RWPE2 (cell line): ENCODE measurements around the gene CCDC57.

Source experiments
- ATAC-seq: fragments of 200-7000 bp; cut with Tn5 transposase; 3 replicates; pipeline ENCODE4 v1.9.1; 2021; ENCODE audit warnings: low read depth
- DNase-seq: peaks from one replicate; pipeline ENCODE4 v3.0.0-alpha.2; 2020; ENCODE audit warnings: low spot score
- H3K27ac ChIP-seq: fragments of 450-650 bp; 2 replicates; pipeline ENCODE4 v1.5.1; 2017; ENCODE audit warnings: mild to moderate bottlenecking; ENCODE audit not compliant: poor library complexity, severe bottlenecking
- H3K27me3 ChIP-seq: fragments of 250-450 bp; sonication (Bioruptor Pico); 2 replicates; pipeline ENCODE4 v1.5.1; 2021; ENCODE audit warnings: mild to moderate bottlenecking, moderate library complexity; ENCODE audit not compliant: insufficient read depth, poor library complexity, severe bottlenecking
- H3K36me3 ChIP-seq: fragments of 250-450 bp; sonication (Bioruptor Pico); 2 replicates; pipeline ENCODE4 v1.5.1; 2020; ENCODE audit warnings: low read depth, mild to moderate bottlenecking, moderate library complexity
- H3K4me1 ChIP-seq: fragments of 250-450 bp; sonication (Bioruptor Pico); 2 replicates; pipeline ENCODE4 v1.5.1; 2021; ENCODE audit warnings: mild to moderate bottlenecking, moderate library complexity; ENCODE audit not compliant: insufficient read depth, poor library complexity, severe bottlenecking
- H3K4me3 ChIP-seq: fragments of 250-450 bp; sonication (Bioruptor Pico); 2 replicates; pipeline ENCODE4 v1.5.1; 2021; ENCODE audit warnings: mild to moderate bottlenecking, moderate library complexity; ENCODE audit not compliant: severe bottlenecking
- H3K9me3 ChIP-seq: fragments of 250-450 bp; sonication (Bioruptor Pico); 2 replicates; pipeline ENCODE4 v1.5.1; 2021; ENCODE audit warnings: mild to moderate bottlenecking, moderate library complexity; ENCODE audit not compliant: severe bottlenecking
- TF ChIP-seq, protein P1 (sequence below): fragments of 450-650 bp; IDR thresholded peaks from one replicate; pipeline ENCODE4 v1.5.1; 2017; ENCODE audit warnings: mild to moderate bottlenecking, moderate library complexity; ENCODE audit not compliant: poor library complexity, severe bottlenecking

The CCDC57 gene

DNA sequence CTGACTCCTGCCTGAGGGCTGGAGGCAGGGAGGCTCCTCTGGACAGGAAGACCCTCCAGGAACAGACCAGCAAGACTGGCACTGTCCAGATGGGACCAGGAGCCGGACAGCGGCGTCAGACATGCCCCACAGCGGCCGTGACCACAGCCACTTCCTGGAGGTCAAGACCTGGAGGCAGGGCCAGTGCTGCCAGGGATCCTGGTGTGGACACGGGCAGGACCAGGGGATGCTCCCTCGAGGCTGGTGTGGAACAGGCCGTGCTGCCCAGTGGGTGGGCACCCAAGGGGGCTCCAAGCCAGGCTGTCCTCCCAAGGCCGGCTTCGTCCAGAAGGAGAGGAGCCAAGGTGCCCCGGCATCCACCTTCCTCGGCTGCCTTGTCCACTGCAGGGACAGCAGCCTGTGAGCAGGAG lies 4.5 kb upstream of the CCDC57 start:
- Histone ChIP-seq H3K27ac (peak overlapping the region; percentile 98), H3K27me3 (no peaks in the 10 kb centered on the region), H3K36me3 (no peaks in the 10 kb centered on the region), H3K9me3 (no peaks in the 10 kb centered on the region), H3K4me3 (no peak overlapping the region), H3K4me1 (peaks cover 28% of the 10 kb centered on the region)
- peak; percentile 70 for DNase-seq
- no peak for ATAC-seq
- TF ChIP-seq, protein P1, sequence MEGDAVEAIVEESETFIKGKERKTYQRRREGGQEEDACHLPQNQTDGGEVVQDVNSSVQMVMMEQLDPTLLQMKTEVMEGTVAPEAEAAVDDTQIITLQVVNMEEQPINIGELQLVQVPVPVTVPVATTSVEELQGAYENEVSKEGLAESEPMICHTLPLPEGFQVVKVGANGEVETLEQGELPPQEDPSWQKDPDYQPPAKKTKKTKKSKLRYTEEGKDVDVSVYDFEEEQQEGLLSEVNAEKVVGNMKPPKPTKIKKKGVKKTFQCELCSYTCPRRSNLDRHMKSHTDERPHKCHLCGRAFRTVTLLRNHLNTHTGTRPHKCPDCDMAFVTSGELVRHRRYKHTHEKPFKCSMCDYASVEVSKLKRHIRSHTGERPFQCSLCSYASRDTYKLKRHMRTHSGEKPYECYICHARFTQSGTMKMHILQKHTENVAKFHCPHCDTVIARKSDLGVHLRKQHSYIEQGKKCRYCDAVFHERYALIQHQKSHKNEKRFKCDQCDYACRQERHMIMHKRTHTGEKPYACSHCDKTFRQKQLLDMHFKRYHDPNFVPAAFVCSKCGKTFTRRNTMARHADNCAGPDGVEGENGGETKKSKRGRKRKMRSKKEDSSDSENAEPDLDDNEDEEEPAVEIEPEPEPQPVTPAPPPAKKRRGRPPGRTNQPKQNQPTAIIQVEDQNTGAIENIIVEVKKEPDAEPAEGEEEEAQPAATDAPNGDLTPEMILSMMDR, result no peak

DNA sequence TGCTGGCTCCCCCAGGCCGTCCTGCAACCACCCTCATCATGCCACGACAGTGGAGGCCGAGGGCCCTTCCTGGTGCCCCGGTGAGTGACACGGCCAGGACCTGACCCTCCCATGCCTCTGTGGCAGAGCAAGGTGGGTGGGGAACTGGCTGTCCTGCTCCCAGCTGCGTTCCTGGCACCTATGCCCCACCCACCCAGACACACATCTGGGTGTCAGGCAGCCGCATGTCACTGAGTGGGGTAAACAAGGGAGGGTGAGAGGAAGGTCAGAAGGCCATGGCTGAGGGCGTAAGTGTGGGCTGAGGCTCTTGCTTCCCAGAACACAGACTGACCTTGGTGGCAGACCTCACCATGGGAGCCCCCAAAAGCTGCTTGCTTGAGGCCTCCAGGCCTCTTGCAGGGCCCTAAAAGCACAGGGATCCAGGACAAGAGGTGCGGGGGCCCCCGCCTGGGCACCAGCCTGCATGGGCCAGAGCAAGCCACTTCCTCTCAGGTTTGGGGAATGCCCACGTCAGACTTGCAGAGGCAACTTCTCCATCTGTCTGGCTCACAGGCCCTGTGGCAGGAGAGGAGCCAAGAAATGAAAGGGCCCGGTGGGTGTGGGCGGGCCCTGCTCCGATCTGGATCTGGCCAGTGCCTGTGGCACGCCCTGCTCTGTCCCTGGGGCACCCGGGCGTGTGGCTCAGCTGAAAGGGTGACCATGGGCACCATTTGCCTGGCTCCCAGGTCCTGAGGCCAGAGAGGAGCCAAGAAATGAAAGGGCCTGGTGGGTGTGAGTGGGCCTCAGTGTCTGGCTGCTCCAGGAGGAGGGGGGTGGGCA lies 3.9 kb upstream of the CCDC57 start:
- TF ChIP-seq, protein P1, result peak; percentile 21
- DNase-seq (peak; percentile 88), ATAC-seq (peak; percentile 67)
- H3K4me1 ChIP-seq, result peaks cover 31% of the 10 kb centered on the region
- no peaks in the 10 kb centered on the region for H3K9me3 ChIP-seq
- no peaks in the 10 kb centered on the region for H3K27me3 ChIP-seq
- H3K36me3 ChIP-seq, result no peaks in the 10 kb centered on the region
- H3K4me3 ChIP-seq, result no peak overlapping the region
- peak overlapping the region; percentile 98 for H3K27ac ChIP-seq

DNA sequence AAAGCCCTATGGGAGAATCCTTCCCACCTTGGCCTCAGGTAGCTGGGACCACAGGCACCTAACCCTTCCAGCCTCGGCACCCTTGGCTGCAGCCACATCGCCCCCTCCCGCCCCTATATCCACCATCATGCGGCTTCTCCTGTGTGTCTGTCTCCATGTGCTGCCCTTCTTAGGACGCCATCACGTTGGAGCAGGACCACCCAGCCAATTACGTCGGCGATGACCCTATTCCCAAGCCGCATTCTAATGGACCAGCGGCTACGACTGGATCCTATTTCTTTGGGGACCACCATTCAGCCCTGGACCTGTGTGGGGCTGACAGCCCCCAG lies 3.3 kb upstream of the CCDC57 start:
- ATAC-seq, result no peak
- no peaks in the 10 kb centered on the region for H3K36me3 ChIP-seq
- H3K9me3 ChIP-seq, result no peaks in the 10 kb centered on the region
- no peak overlapping the region for H3K4me3 ChIP-seq
- H3K27me3 ChIP-seq, result no peaks in the 10 kb centered on the region
- H3K4me1 ChIP-seq, result peaks cover 32% of the 10 kb centered on the region
- no peak for DNase-seq
- peak overlapping the region; percentile 98 for H3K27ac ChIP-seq
- TF ChIP-seq, protein P1, result no peak

DNA sequence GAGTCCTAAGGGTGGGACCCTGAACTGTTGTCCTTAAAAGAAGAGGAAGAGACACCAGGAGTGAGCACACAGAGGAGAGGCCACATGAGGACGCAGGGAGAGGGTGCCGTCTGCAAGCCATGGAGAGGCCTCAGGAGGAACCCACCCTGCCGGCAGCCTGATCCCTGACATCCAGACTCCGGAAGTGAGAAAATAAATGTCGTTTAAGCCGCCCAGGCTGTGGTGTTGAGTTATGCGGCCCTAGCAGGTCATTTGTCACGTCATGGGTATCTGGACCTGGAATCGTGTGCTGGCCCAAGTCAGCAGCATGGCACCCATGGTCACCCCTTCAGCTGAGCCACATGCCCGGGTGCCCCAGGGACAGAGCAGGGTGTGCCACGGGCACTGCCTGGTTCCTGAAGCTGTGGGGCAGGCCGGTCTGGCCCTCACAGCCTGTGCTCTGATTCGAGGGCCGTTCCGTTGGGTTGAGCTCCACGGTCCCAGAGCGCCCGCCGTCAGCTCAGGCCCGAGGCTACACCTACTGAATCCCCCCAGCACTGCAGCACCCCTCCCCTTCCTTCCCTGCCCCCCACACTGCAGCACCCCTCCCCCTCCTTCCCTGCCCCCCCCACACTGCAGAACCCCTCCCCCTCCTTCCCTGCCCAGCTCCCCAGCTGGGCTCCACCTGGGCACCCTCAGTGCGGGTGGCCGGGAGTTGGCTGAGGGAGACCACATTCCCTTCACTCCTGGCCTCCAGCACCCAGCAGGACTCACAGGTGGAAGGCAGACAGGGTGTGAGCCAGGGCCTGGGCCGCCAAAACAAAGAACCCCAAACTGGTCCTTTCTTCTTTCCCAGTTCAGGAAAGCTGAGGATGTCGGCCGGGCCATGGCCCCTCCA lies 2.7 kb upstream of the CCDC57 start:
- DNase-seq, result peak; percentile 73
- Histone ChIP-seq H3K4me1 (peaks cover 32% of the 10 kb centered on the region), H3K27ac (peak overlapping the region; percentile 98)

More for the DNA sequence above, 2.7 kb upstream of the CCDC57 start:
- no peak overlapping the region for H3K4me3 ChIP-seq
- H3K9me3 ChIP-seq, result no peaks in the 10 kb centered on the region
- no peaks in the 10 kb centered on the region for H3K36me3 ChIP-seq
- H3K27me3 ChIP-seq, result no peaks in the 10 kb centered on the region
- ATAC-seq, result no peak
- TF ChIP-seq, protein P1, result no peak
